Hepatocyte (in vitro differentiated cells): Measurements from ENCODE around the gene NFXL1. TPM values are rescaled to one million over a fixed set of nuclear protein-coding genes. Genes with fewer than 3 reads are reported as not detected.

Experiments
- DNase-seq: peaks from one replicate; pipeline ENCODE4 v3.0.0-alpha.2; 2016; ENCODE audit warnings: low spot score
- H2AFZ ChIP-seq: fragments of 200-600 bp; sonication (generic); 2 replicates; pipeline ENCODE4 v1.6.0; 2016; ENCODE audit warnings: antibody characterized with exemption, mild to moderate bottlenecking
- H3K27ac ChIP-seq: fragments of 200-600 bp; sonication (generic); 2 replicates; pipeline ENCODE4 v1.5.1; 2016; ENCODE audit warnings: mild to moderate bottlenecking
- H3K27me3 ChIP-seq: fragments of 200-600 bp; sonication (generic); 2 replicates; pipeline ENCODE4 v1.6.1; 2016
- H3K36me3 ChIP-seq: fragments of 200-600 bp; sonication (generic); replicated peaks from 2 replicates; pipeline ENCODE4 v1.5.1; 2016; ENCODE audit warnings: low read depth; ENCODE audit not compliant: insufficient read depth
- H3K4me1 ChIP-seq: fragments of 200-600 bp; sonication (generic); 2 replicates; pipeline ENCODE4 v1.5.1; 2016; ENCODE audit warnings: mild to moderate bottlenecking, moderate library complexity; ENCODE audit not compliant: insufficient read depth
- H3K4me2 ChIP-seq: fragments of 200-600 bp; sonication (generic); 2 replicates; pipeline ENCODE4 v1.6.0; 2016
- H3K4me3 ChIP-seq: fragments of 200-600 bp; sonication (generic); 2 replicates; pipeline ENCODE4 v1.5.1; 2016; ENCODE audit warnings: mild to moderate bottlenecking
- H3K79me2 ChIP-seq: fragments of 200-600 bp; sonication (generic); 2 replicates; pipeline ENCODE4 v1.6.0; 2017; ENCODE audit warnings: mild to moderate bottlenecking
- H3K9me2 ChIP-seq: fragments of 200-600 bp; sonication (generic); replicated peaks from 2 replicates; pipeline ENCODE4 v1.6.0; 2017; ENCODE audit warnings: mild to moderate bottlenecking; ENCODE audit not compliant: insufficient read depth
- H3K9me3 ChIP-seq: fragments of 200-600 bp; sonication (generic); 2 replicates; pipeline ENCODE4 v1.5.1; 2016; ENCODE audit warnings: low read depth, mild to moderate bottlenecking
- H4K20me1 ChIP-seq: fragments of 200-600 bp; sonication (generic); 2 replicates; pipeline ENCODE4 v1.6.0; 2016; ENCODE audit warnings: mild to moderate bottlenecking; ENCODE audit not compliant: insufficient read depth, poor library complexity, severe bottlenecking
- CTCF ChIP-seq: fragments of 200-600 bp; sonication (generic); IDR thresholded peaks from 2 replicates; pipeline ENCODE4 v1.5.1; 2016; ENCODE audit warnings: antibody characterized with exemption, mild to moderate bottlenecking; ENCODE audit not compliant: poor library complexity
- EZH2 ChIP-seq: fragments of 200-600 bp; sonication (generic); IDR thresholded peaks from 2 replicates; pipeline ENCODE4 v1.6.1; 2016; ENCODE audit warnings: antibody characterized with exemption, mild to moderate bottlenecking, borderline replicate concordance
- EZH2phosphoT487 ChIP-seq: fragments of 200-600 bp; sonication (generic); IDR thresholded peaks from one replicate; pipeline ENCODE4 v1.6.1; 2018; ENCODE audit warnings: antibody characterized with exemption, mild to moderate bottlenecking, low read depth, moderate library complexity; ENCODE audit not compliant: unreplicated experiment, severe bottlenecking
- WGBS: methylation state at CpG from one replicate; pipeline ENCODE4 v1.1.6; 2016; ENCODE audit warnings: low lambda C conversion rate; ENCODE audit errors: missing lambda C conversion rate; 5-methylcytosine and 5-hydroxymethylcytosine counted together
- polyA plus RNA-seq: library from polyadenylated mRNA; unstranded; fragments of >200 nt; fragmentation: Nextera tagmentation; extraction: Ambion mirVana; gene quantifications from 2 replicates; pipeline ENCODE4 v1.2.1, GENCODE V29; 2016
- total RNA-seq: library from RNA; depleted of rRNA; stranded (reverse); fragments of >200 nt; gene quantifications from 2 replicates; pipeline ENCODE4 v1.2.3, GENCODE V29; 2014

The NFXL1 gene
- total and polyA plus RNA-seq, 2 experiments from 2014 or later, result 9.8 TPM

- 94% methylated on average over 3 of the region's 3 CpGs for WGBS
Measured at GRCh38 chr4:47873877-47874541, 40.4 kb downstream of the NFXL1 start.

GRCh38 chr4:47863486-47863885 is 50.9 kb downstream of the NFXL1 start:
- Histone ChIP-seq H3K36me3 (no peaks in the 10 kb centered on the region), H4K20me1 (no peaks in the 10 kb centered on the region), H3K9me2 (no peaks in the 10 kb centered on the region), H3K9me3 (no peaks in the 10 kb centered on the region), H2AFZ (no peak overlapping the region), H3K27ac (no peak overlapping the region), H3K79me2 (no peaks in the 10 kb centered on the region), H3K4me1 (no peaks in the 10 kb centered on the region), H3K27me3 (no peaks in the 10 kb centered on the region), H3K4me2 (no peak overlapping the region), H3K4me3 (no peak overlapping the region)
- no peak for DNase-seq
- no peak for TF ChIP-seq EZH2phosphoT487
- WGBS, result 82% methylated on average over 4 of the region's 4 CpGs

More at GRCh38 chr4:47873877-47874541, 40.4 kb downstream of the NFXL1 start:
- H3K9me3 ChIP-seq, result no peaks in the 10 kb centered on the region
- no peaks in the 10 kb centered on the region for H3K79me2 ChIP-seq
- no peaks in the 10 kb centered on the region for H3K4me1 ChIP-seq
- no peak overlapping the region for H3K4me2 ChIP-seq
- no peaks in the 10 kb centered on the region for H3K36me3 ChIP-seq
- no peaks in the 10 kb centered on the region for H3K9me2 ChIP-seq
- H3K4me3 ChIP-seq, result no peak overlapping the region
- no peaks in the 10 kb centered on the region for H4K20me1 ChIP-seq
- no peak for DNase-seq
- no peak overlapping the region for H3K27ac ChIP-seq
- TF ChIP-seq CTCF (no peak), EZH2 (no peak), EZH2phosphoT487 (no peak)
- H3K27me3 ChIP-seq, result no peaks in the 10 kb centered on the region
- no peak overlapping the region for H2AFZ ChIP-seq

GRCh38 chr4:47862297-47862696 is 52.1 kb downstream of the NFXL1 start:
- H3K79me2 ChIP-seq, result no peaks in the 10 kb centered on the region
- no peak overlapping the region for H2AFZ ChIP-seq
- no peaks in the 10 kb centered on the region for H3K9me2 ChIP-seq
- no peaks in the 10 kb centered on the region for H3K4me1 ChIP-seq
- no peak overlapping the region for H3K27ac ChIP-seq
- TF ChIP-seq EZH2, result no peak
- no peak for TF ChIP-seq EZH2phosphoT487
- no peak for TF ChIP-seq CTCF
- H3K27me3 ChIP-seq, result no peaks in the 10 kb centered on the region
- no peaks in the 10 kb centered on the region for H4K20me1 ChIP-seq
- H3K9me3 ChIP-seq, result no peaks in the 10 kb centered on the region
- no peak overlapping the region for H3K4me2 ChIP-seq
- no peaks in the 10 kb centered on the region for H3K36me3 ChIP-seq
- 96% methylated on average over 3 of the region's 3 CpGs for WGBS
- DNase-seq, result no peak
- H3K4me3 ChIP-seq, result no peak overlapping the region

- H3K4me2 ChIP-seq, result no peak overlapping the region
- WGBS, result 100% methylated on average over 1 of the region's 1 CpG
- no peaks in the 10 kb centered on the region for H3K4me1 ChIP-seq
Measured at GRCh38 chr4:47860305-47860704, 54.1 kb downstream of the NFXL1 start.

More at GRCh38 chr4:47860305-47860704, 54.1 kb downstream of the NFXL1 start:
- H3K27me3 ChIP-seq, result no peaks in the 10 kb centered on the region
- no peak for DNase-seq
- H3K9me3 ChIP-seq, result no peaks in the 10 kb centered on the region
- H3K9me2 ChIP-seq, result no peaks in the 10 kb centered on the region
- H3K79me2 ChIP-seq, result no peaks in the 10 kb centered on the region
- no peak overlapping the region for H2AFZ ChIP-seq
- no peak overlapping the region for H3K27ac ChIP-seq
- no peaks in the 10 kb centered on the region for H4K20me1 ChIP-seq
- H3K4me3 ChIP-seq, result no peak overlapping the region
- H3K36me3 ChIP-seq, result no peaks in the 10 kb centered on the region
- TF ChIP-seq CTCF, result no peak
- no peak for TF ChIP-seq EZH2phosphoT487
- TF ChIP-seq EZH2, result no peak
